Ishikawa (cell line): Measurements from ENCODE around the gene TIMMDC1.

Source experiments
- CEBPB ChIP-seq: IDR thresholded peaks from 2 replicates; pipeline ENCODE4 v1.6.1; 2012
- CREB1 ChIP-seq: IDR thresholded peaks from 2 replicates; pipeline ENCODE4 v1.6.1; 2012; ENCODE audit warnings: low read depth
- EGR1 ChIP-seq: IDR thresholded peaks from 2 replicates; pipeline ENCODE4 v1.6.1; 2012
- EP300 ChIP-seq: IDR thresholded peaks from 2 replicates; pipeline ENCODE4 v1.6.1; 2012; ENCODE audit warnings: borderline replicate concordance
- FOXM1 ChIP-seq: IDR thresholded peaks from 2 replicates; pipeline ENCODE4 v1.6.1; 2012; ENCODE audit warnings: low read depth, borderline replicate concordance
- MAX ChIP-seq: IDR thresholded peaks from 2 replicates; pipeline ENCODE4 v1.6.1; 2012
- NFIC ChIP-seq: IDR thresholded peaks from 2 replicates; pipeline ENCODE4 v1.6.1; 2012
- RAD21 ChIP-seq: IDR thresholded peaks from 2 replicates; pipeline ENCODE4 v1.6.1; 2012; ENCODE audit warnings: low read depth
- REST ChIP-seq: IDR thresholded peaks from 2 replicates; pipeline ENCODE4 v1.6.1; 2012; ENCODE audit warnings: low read depth, mild to moderate bottlenecking
- TAF1 ChIP-seq: IDR thresholded peaks from 2 replicates; pipeline ENCODE4 v1.6.1; 2012; ENCODE audit warnings: low read depth, mild to moderate bottlenecking
- TCF12 ChIP-seq: IDR thresholded peaks from 2 replicates; pipeline ENCODE4 v1.6.1; 2012; ENCODE audit warnings: low read depth
- TEAD4 ChIP-seq: IDR thresholded peaks from 2 replicates; pipeline ENCODE4 v1.6.1; 2012
- USF1 ChIP-seq: IDR thresholded peaks from 2 replicates; pipeline ENCODE4 v1.6.1; 2012
- YY1 ChIP-seq: IDR thresholded peaks from 2 replicates; pipeline ENCODE4 v1.6.1; 2012; ENCODE audit warnings: low read depth
- ZBTB7A ChIP-seq: IDR thresholded peaks from 2 replicates; pipeline ENCODE4 v1.6.1; 2012; ENCODE audit warnings: low read depth

Gene TIMMDC1

GRCh38 chr3:119463171-119464169 lies 34.9 kb upstream of the TIMMDC1 start, which contains the start of gene TMEM39A:
Gene TMEM39A, minus strand, starts transcription at chr3:119463615. Its CDS starts 1,541 bp downstream, at chr3:119462074.
- TF ChIP-seq TEAD4 (no peak; the same call in 1 of the 2 replicates), YY1 (peak; percentile 92), EP300 (no peak), REST (0 out of 2 replicates have a peak, but pooled peaks have one; percentile 12), RAD21 (no peak), CEBPB (no peak), ZBTB7A (no peak), FOXM1 (no peak), NFIC (peak; percentile 12; the same call in 1 of the 2 replicates), EGR1 (no peak), MAX (peak; percentile 88), TAF1 (peak; percentile 89), USF1 (peak; percentile 21; the same call in 1 of the 2 replicates), TCF12 (peak; percentile 80), CREB1 (peak; percentile 96)

- TF ChIP-seq TCF12 (no peak), EGR1 (no peak), CEBPB (no peak), RAD21 (no peak), TEAD4 (no peak), REST (no peak), CREB1 (no peak), NFIC (no peak), EP300 (no peak), MAX (no peak), ZBTB7A (no peak), YY1 (no peak), FOXM1 (no peak), USF1 (no peak), TAF1 (no peak)
Observed at GRCh38 chr3:119468041-119468440, 30.3 kb upstream of the TIMMDC1 start.

- TF ChIP-seq CEBPB: no peak
- TF ChIP-seq EGR1: no peak
- no peak for TF ChIP-seq CREB1
- TF ChIP-seq REST: no peak
- TF ChIP-seq EP300: no peak
- no peak for TF ChIP-seq RAD21
Observed at GRCh38 chr3:119469418-119470189, 28.7 kb upstream of the TIMMDC1 start.

GRCh38 chr3:119470866-119471265 lies 27.5 kb upstream of the TIMMDC1 start:
- TF ChIP-seq CREB1 (no peak), CEBPB (no peak), TCF12 (no peak), USF1 (no peak), NFIC (no peak), TAF1 (no peak), REST (no peak), EP300 (no peak), EGR1 (no peak), TEAD4 (no peak), FOXM1 (no peak), ZBTB7A (no peak), YY1 (no peak), RAD21 (no peak)
